Pancreas (tissue), 10 donors: ENCODE results near the gene RASL10A. TPM values are rescaled to one million over a fixed set of nuclear protein-coding genes. Genes with fewer than 3 reads are reported as not detected.

Experiments
- ATAC-seq, 4 donors: fragments of 200-7000 bp; cut with Tn5 transposase; one replicate each; pipeline versions ENCODE4 v1.8.0 to v1.9.1; 2020; ENCODE audit warnings: mild to moderate bottlenecking in 4 of 4, moderate library complexity in 4 of 4
- DNase-seq, 6 donors: peaks; one replicate each; pipeline ENCODE4 v3.0.0-alpha.2; 2020
- FAIRE-seq: peaks from 2 replicates; lab custom pipeline; 2012; peaks lifted over from hg19 to GRCh38; lab: Jason Lieb, UNC
- H3K27ac ChIP-seq, 4 donors: fragments of 200-600 bp; sonication (generic); 1 replicate in 3 of 4; 2 replicates in 1 of 4; pipeline versions ENCODE4 v1.5.0 to v1.8.0; 2020
- H3K27me3 ChIP-seq, 4 donors: fragments of 200-600 bp; one replicate each; pipeline ENCODE4 v1.8.0; 2021
- H3K36me3 ChIP-seq, 3 donors: fragments of 200-600 bp; sonication (generic) in 1 of 3; one replicate each; pipeline versions ENCODE4 v1.5.0 to v1.8.0; 2020 to 2021
- H3K4me1 ChIP-seq, 3 donors: fragments of 200-600 bp; one replicate each; pipeline ENCODE4 v1.8.0; 2021
- H3K4me3 ChIP-seq, 4 donors: fragments of 200-600 bp; sonication (generic) in 2 of 4; one replicate each; pipeline versions ENCODE4 v1.5.0 to v1.8.0; 2020 to 2021
- H3K9me3 ChIP-seq, 4 donors: fragments of 200-600 bp; one replicate each; pipeline ENCODE4 v1.8.0; 2021
- CTCF ChIP-seq, 4 donors: fragments of 200-600 bp; sonication (generic) in 3 of 4; IDR thresholded peaks; one replicate each; pipeline versions ENCODE4 v1.5.0 to v1.8.0; 2021; ENCODE audit warnings: antibody characterized with exemption in 4 of 4
- WGBS, 2 donors: extraction: QIAGEN DNeasy Blood & Tissue Kit; methylation state at CpG; one replicate each; pipeline ENCODE4 v1.1.7; 2013; 5-methylcytosine and 5-hydroxymethylcytosine counted together
- intact Hi-C, 3 donors: fragments of 100-400 bp; cut with DNase I; formaldehyde crosslinking; loops; one replicate each; pipeline versions ENCODE4 v1.11.1 to v1.14.2; 2022
- polyA plus RNA-seq, 2 donors: library from polyadenylated mRNA; stranded (reverse); fragments of 200-250 nt; gene quantifications; one replicate each; pipeline ENCODE4 v1.2.3, GENCODE V29; 2013
- total RNA-seq, 6 donors: library from RNA; stranded (reverse); fragmentation: NEBNext Ultra II Directional in 4 of 6; extraction: Animal tissue kit (Norgen Biotek cat#: 25700) in 4 of 6; gene quantifications; one replicate each; pipeline versions ENCODE4 v1.2.1 to v1.2.4, GENCODE V29; 2021 to 2023
- donor health status: healthy with polysubstance abuse.
- donor health status: DM: no; HTN: no; CAD: no; lungs with moderate emphysema.
- donor health status: DM: no; HTN: no; CAD: no.
- donor health status: control.
- donor health status: control.
- donor health status: Bipolar disorder and iron deficiency.
- donor health status: DM: yes; HTN: yes; CAD: no.
- donor health status: DM: no; HTN: no; CAD: no.
- donor health status: DM: no; HTN: no; CAD: no.
- donor health status: DM: yes; HTN: yes; CAD: no.

The RASL10A gene
- total and polyA plus RNA-seq, 8 donors, result 0.24 to 4.4 (median 0.57) TPM

- H3K9me3 ChIP-seq, result no peaks in the 10 kb centered on the region
- 0 to 1% methylated on average over 63 to 67 of the region's 67 CpGs for WGBS, 2 donors
- intact Hi-C loops, result no loop called here
- no peak for TF ChIP-seq CTCF (IDR thresholded peaks at IDR 0.05)
- peak; percentile 96 to 99 (median 96) for DNase-seq
- H3K4me3 ChIP-seq, result peak within 1 kb of the TSS; percentile 79 to 98 (median 93)
- peak; percentile 84 to 92 (median 87) for ATAC-seq
- no peak for FAIRE-seq
- H3K4me1 ChIP-seq, result peaks cover 21 to 37% (median 28%) of the 10 kb centered on the region in 3 donors
- H3K27me3 ChIP-seq, result no peaks in the 10 kb centered on the region
- H3K27ac ChIP-seq, result peak within 1 kb of the TSS; percentile 99 to 100 (median 100)
- H3K36me3 ChIP-seq, result peaks cover 0 to 4% (median under 1%) of the 10 kb centered on the region in 3 donors
Measured at GRCh38 chr22:29267858-29268510, 47.5 kb downstream of the RASL10A start, which contains the start of the genes EWSR1 and RHBDD3. EWSR1 (plus strand) TSS chr22:29268268; CDS start chr22:29268337, 69 bp downstream. RHBDD3 (minus strand) TSS chr22:29267981; CDS start chr22:29265626, 2,355 bp downstream.

- no peak for TF ChIP-seq CTCF (IDR thresholded peaks at IDR 0.05)
- no peaks in the 10 kb centered on the region for H3K27me3 ChIP-seq
- peak overlapping the region; percentile 99 to 100 (median 100) for H3K27ac ChIP-seq
- 0 to 1% methylated on average over 31 to 32 of the region's 32 CpGs for WGBS, 2 donors
- peak overlapping the region; percentile 79 to 98 (median 93) for H3K4me3 ChIP-seq
- intact Hi-C loops, result no loop called here
- no peaks in the 10 kb centered on the region for H3K9me3 ChIP-seq
- DNase-seq, result no peak
- peaks cover 16 to 33% (median 24%) of the 10 kb centered on the region in 3 donors for H3K4me1 ChIP-seq
- FAIRE-seq, result no peak
- ATAC-seq, result no peak
- H3K36me3 ChIP-seq, result no peaks in the 10 kb centered on the region
Measured at GRCh38 chr22:29267462-29267857, 48.0 kb downstream of the RASL10A start.

GRCh38 chr22:29266564-29267461, 48.7 kb downstream of the RASL10A start:
- intact Hi-C loops, result no loop called here
- peak in 1 of 6 donors; percentile 44 for DNase-seq

GRCh38 chr22:29265929-29266328, 49.6 kb downstream of the RASL10A start:
- no peak for TF ChIP-seq CTCF (IDR thresholded peaks at IDR 0.05)
- Histone ChIP-seq H3K9me3 (no peaks in the 10 kb centered on the region), H3K4me3 (no peak overlapping the region), H3K36me3 (no peaks in the 10 kb centered on the region), H3K27me3 (no peaks in the 10 kb centered on the region), H3K27ac (no peak overlapping the region), H3K4me1 (peaks cover 5 to 18% (median 9%) of the 10 kb centered on the region in 3 donors)
- intact Hi-C loops, result no loop called here
- 58 to 69% methylated on average over 4 of the region's 4 CpGs for WGBS, 2 donors
- DNase-seq (no peak), ATAC-seq (no peak), FAIRE-seq (no peak)

More at GRCh38 chr22:29266564-29267461, 48.7 kb downstream of the RASL10A start:
- peaks cover 9 to 26% (median 18%) of the 10 kb centered on the region in 3 donors for H3K4me1 ChIP-seq
- peak overlapping the region; percentile 99 to 100 (median 100) for H3K27ac ChIP-seq
- ATAC-seq, result no peak
- H3K4me3 ChIP-seq, result peak overlapping the region; percentile 79 to 98 (median 93)
- TF ChIP-seq CTCF (IDR thresholded peaks at IDR 0.05), result no peak
- 20 to 21% methylated on average over 13 of the region's 13 CpGs for WGBS, 2 donors
- FAIRE-seq, result no peak
- H3K9me3 ChIP-seq, result no peaks in the 10 kb centered on the region
- no peaks in the 10 kb centered on the region for H3K36me3 ChIP-seq
- no peaks in the 10 kb centered on the region for H3K27me3 ChIP-seq
